Left ventricle myocardium inferior (tissue), 1 donor: ENCODE measurements around the gene CAP2. TPM values are rescaled to one million over a fixed set of nuclear protein-coding genes. Genes with fewer than 3 reads are reported as not detected.

Source experiments
- DNase-seq: peaks from one replicate; pipeline ENCODE4 v3.0.0-alpha.2; 2020
- H3K27ac ChIP-seq: fragments of 200-600 bp; replicated peaks from 2 replicates; pipeline ENCODE4 v1.8.0; 2021
- H3K27me3 ChIP-seq: fragments of 200-600 bp; 2 replicates; pipeline ENCODE4 v1.8.0; 2021; ENCODE audit warnings: low read depth
- H3K36me3 ChIP-seq: fragments of 200-600 bp; 2 replicates; pipeline ENCODE4 v1.8.0; 2021
- H3K4me1 ChIP-seq: fragments of 200-600 bp; 2 replicates; pipeline ENCODE4 v1.8.0; 2021
- H3K4me3 ChIP-seq: fragments of 200-600 bp; 2 replicates; pipeline ENCODE4 v1.8.0; 2021; ENCODE audit warnings: mild to moderate bottlenecking, moderate library complexity
- H3K9me3 ChIP-seq: fragments of 200-600 bp; replicated peaks from 2 replicates; pipeline ENCODE4 v1.8.0; 2021
- intact Hi-C: fragments of 100-400 bp; cut with micrococcal nuclease; formaldehyde crosslinking; loops from one replicate; pipeline ENCODE4 v1.11.0; 2022
- total RNA-seq: library from RNA; stranded (reverse); fragmentation: NEBNext Ultra II Directional; extraction: Animal tissue kit (Norgen Biotek cat#: 25700); gene quantifications from one replicate; pipeline ENCODE4 v1.2.1, GENCODE V29; 2021
- TF ChIP-seq, protein P1 (sequence below): fragments of 200-600 bp; IDR thresholded peaks from 2 replicates; pipeline ENCODE4 v1.8.0; 2021; ENCODE audit warnings: antibody characterized with exemption, mild to moderate bottlenecking, borderline replicate concordance
- donor health status: DM: no; HTN: yes; CAD: no; lungs with severe emphysema.

Gene CAP2
- total RNA-seq, 1 donor from 2014 or later, result 149 TPM

DNA sequence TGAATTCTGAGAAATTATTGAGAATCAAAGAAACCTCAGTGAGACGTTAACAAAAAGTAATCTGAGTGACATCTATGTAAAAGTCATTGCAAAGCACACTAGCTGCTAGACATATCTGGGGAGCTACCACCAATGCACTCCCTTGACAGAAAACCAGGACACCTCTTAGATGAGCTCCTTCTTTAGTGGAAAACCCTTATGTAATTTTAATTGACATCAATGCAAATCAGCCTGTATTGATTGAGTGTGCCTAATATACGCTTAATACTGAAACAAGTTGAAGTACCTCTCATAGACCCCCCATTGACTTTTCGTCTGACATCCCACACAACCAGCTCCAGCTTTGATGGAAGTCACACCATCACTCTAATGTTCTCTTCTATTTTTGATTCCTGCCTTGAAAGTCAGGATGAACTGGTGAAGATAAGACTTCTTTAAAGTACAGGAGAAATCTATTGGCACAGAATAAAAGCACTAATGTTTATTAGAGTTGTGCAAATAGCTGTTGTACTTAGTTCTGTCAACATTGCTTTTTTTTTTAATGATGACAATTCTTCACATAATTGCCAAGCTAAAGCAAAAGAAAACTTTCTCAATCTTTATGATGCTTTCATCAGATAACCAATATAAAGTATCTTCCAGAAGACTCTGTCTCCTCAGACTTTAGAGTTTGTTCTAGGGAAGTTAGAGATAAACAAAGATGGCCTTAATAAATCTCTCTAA is 108.7 kb downstream of the CAP2 start:
- TF ChIP-seq, protein P1, sequence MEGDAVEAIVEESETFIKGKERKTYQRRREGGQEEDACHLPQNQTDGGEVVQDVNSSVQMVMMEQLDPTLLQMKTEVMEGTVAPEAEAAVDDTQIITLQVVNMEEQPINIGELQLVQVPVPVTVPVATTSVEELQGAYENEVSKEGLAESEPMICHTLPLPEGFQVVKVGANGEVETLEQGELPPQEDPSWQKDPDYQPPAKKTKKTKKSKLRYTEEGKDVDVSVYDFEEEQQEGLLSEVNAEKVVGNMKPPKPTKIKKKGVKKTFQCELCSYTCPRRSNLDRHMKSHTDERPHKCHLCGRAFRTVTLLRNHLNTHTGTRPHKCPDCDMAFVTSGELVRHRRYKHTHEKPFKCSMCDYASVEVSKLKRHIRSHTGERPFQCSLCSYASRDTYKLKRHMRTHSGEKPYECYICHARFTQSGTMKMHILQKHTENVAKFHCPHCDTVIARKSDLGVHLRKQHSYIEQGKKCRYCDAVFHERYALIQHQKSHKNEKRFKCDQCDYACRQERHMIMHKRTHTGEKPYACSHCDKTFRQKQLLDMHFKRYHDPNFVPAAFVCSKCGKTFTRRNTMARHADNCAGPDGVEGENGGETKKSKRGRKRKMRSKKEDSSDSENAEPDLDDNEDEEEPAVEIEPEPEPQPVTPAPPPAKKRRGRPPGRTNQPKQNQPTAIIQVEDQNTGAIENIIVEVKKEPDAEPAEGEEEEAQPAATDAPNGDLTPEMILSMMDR, result no peak
- H3K4me1 ChIP-seq, result no peaks in the 10 kb centered on the region
- intact Hi-C loops, result no loop called here
- H3K27ac ChIP-seq, result no peak overlapping the region
- H3K4me3 ChIP-seq, result no peak overlapping the region
- no peaks in the 10 kb centered on the region for H3K36me3 ChIP-seq
- H3K27me3 ChIP-seq, result no peaks in the 10 kb centered on the region
- DNase-seq, result no peak
- no peaks in the 10 kb centered on the region for H3K9me3 ChIP-seq

DNA sequence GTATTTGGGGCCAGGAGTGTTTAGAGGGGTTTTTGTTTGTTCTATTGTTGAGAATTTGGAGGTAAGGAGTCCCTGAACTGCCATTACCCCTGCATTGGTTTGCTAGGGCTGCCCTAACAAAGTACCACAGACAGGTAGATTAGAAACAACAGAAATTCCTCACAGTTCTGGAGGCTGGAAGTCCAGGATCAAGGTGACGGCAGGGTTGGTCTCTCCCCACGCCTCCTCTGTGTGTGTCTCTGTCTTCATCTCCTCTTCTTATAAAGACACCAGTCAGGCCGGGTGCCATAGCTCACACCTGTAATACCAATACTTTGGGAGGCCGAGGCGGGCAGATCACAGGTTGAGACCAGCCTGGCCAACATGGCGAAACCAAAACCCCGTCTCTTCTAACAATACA is 109.7 kb downstream of the CAP2 start:
- Histone ChIP-seq H3K4me3 (no peak overlapping the region), H3K27ac (no peak overlapping the region), H3K36me3 (no peaks in the 10 kb centered on the region), H3K9me3 (no peaks in the 10 kb centered on the region), H3K4me1 (no peaks in the 10 kb centered on the region), H3K27me3 (no peaks in the 10 kb centered on the region)
- DNase-seq, result no peak
- intact Hi-C loops, result no loop called here
- TF ChIP-seq, protein P1, result no peak

DNA sequence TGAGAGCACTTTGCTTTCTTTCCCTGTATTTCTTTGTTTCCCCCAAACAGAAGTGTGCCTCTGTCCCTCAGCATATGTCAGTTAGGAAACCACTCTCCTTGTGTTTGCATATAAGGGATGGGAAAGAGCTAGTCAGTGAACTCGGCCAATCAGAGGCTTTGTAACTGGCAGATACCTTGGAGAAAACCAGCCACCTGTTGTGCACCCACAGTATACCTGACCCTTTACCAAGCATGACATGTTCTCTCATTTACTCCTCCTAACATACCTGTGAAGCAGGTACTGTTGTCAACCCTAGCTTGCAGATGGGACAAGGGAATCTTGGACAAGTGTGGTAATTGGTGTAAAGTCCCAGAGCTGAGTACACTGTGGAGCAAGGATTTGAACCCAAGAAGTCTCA is 110.6 kb downstream of the CAP2 start:
- peaks cover 3% of the 10 kb centered on the region for H3K36me3 ChIP-seq
- DNase-seq, result no peak
- no peak overlapping the region for H3K27ac ChIP-seq
- no peaks in the 10 kb centered on the region for H3K9me3 ChIP-seq
- H3K4me3 ChIP-seq, result no peak overlapping the region
- intact Hi-C loops, result no loop called here
- H3K4me1 ChIP-seq, result no peaks in the 10 kb centered on the region
- no peaks in the 10 kb centered on the region for H3K27me3 ChIP-seq
- TF ChIP-seq, protein P1, result no peak

DNA sequence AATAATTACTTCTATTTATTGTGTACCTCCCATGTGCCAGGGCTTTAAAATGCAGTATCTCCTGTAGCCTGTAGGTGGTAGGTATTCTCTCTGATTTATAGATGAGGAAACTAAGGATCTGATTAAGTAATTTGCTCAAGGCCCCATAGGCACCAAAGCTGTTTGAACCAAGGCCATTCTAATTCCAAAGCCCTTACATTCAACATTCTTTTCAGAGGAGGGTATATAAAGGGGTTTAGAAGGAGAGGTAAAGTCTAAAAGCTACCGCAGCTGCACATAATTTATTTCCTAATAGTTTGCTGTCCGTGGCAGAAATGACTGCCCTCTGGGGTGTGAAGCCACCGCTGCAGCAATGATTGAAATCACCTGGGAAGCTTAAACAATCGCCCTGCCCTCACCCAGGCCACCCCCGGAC is 111.7 kb downstream of the CAP2 start:
- Histone ChIP-seq H3K36me3 (peaks cover 3% of the 10 kb centered on the region), H3K4me3 (no peak overlapping the region), H3K27ac (no peak overlapping the region), H3K27me3 (no peaks in the 10 kb centered on the region), H3K4me1 (no peaks in the 10 kb centered on the region), H3K9me3 (no peaks in the 10 kb centered on the region)
- DNase-seq, result no peak
- intact Hi-C loops, result no loop called here
- TF ChIP-seq, protein P1, result peak; percentile 27

DNA sequence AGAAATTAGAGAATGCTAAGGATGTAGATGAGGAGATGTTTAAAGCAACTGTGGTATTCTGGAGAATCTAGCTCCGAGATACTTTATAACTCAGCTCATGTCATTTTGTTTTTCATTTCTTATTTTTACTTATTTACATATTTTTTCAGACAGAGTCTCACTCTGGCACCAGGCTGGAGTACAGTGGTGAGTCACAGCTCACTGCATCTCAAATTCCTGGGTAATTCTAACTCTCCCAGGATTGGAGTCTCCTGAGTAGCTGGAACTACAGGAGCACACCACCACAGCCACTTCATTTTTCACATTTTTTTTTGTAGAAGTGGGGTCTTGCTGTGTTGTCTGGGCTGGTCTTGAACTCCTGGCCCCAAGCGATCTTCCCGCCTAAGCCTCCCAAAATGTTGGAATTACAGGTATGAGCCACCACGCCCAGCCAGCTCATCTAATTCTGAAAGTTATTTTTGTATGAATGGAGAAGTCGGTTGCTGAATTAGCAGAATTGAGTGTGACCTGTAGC is 112.4 kb downstream of the CAP2 start:
- intact Hi-C loops, result no loop called here
- no peak overlapping the region for H3K27ac ChIP-seq
- DNase-seq, result no peak
- no peaks in the 10 kb centered on the region for H3K4me1 ChIP-seq
- no peaks in the 10 kb centered on the region for H3K9me3 ChIP-seq
- H3K36me3 ChIP-seq, result peaks cover 3% of the 10 kb centered on the region
- H3K4me3 ChIP-seq, result no peak overlapping the region
- no peaks in the 10 kb centered on the region for H3K27me3 ChIP-seq
- TF ChIP-seq, protein P1, result no peak
